Thoracic aorta (tissue), 2 donors: ENCODE measurements around the gene DMRT2. TPM values are rescaled to one million over a fixed set of nuclear protein-coding genes. Genes with fewer than 3 reads are reported as not detected.

Experiments used
- ATAC-seq: fragments of 150-250 bp; one replicate; pipeline ENCODE4 v1.8.0; 2017; ENCODE audit warnings: low read depth; ENCODE audit not compliant: insufficient number of reproducible peaks, low FRiP score
- DNase-seq: peaks from one replicate; pipeline ENCODE4 v3.0.0-alpha.2; 2020; ENCODE audit warnings: low spot score
- H3K27ac ChIP-seq, 2 donors: fragments of 200-600 bp; sonication (generic); 1 replicate in 1 of 2; 2 replicates in 1 of 2; pipeline ENCODE4 v1.5.1; 2016; ENCODE audit warnings: mild to moderate bottlenecking in 2 of 2, moderate library complexity in 2 of 2
- H3K27me3 ChIP-seq: fragments of 200-600 bp; sonication (generic); replicated peaks from 2 replicates; pipeline ENCODE4 v1.6.0; 2016; ENCODE audit warnings: mild to moderate bottlenecking; ENCODE audit not compliant: insufficient read depth
- H3K36me3 ChIP-seq: fragments of 200-600 bp; sonication (generic); one replicate; pipeline ENCODE4 v1.5.1; 2016
- H3K4me1 ChIP-seq, 2 donors: fragments of 200-600 bp; sonication (generic); 1 replicate in 1 of 2; 2 replicates in 1 of 2; pipeline versions ENCODE4 v1.5.1 to v1.6.0; 2016; ENCODE audit warnings: low read depth in 2 of 2, mild to moderate bottlenecking in 1 of 2; ENCODE audit not compliant: control insufficient read depth in 1 of 2
- H3K4me3 ChIP-seq: fragments of 200-600 bp; sonication (generic); 2 replicates; pipeline ENCODE4 v1.5.1; 2016; ENCODE audit warnings: mild to moderate bottlenecking
- H3K9me3 ChIP-seq: fragments of 200-600 bp; sonication (generic); 2 replicates; pipeline ENCODE4 v1.5.1; 2016
- total RNA-seq, 2 donors: library from RNA; depleted of rRNA; stranded (reverse); fragments of >200 nt; gene quantifications; one replicate each; pipeline versions ENCODE4 v1.1.0 to v1.2.3, GENCODE V29; 2016
- TF ChIP-seq, protein P1 (sequence below): fragments of 200-600 bp; sonication (generic); IDR thresholded peaks from one replicate; pipeline ENCODE4 v1.5.1; 2019; ENCODE audit warnings: antibody characterized with exemption

DMRT2 gene
- total RNA-seq, 2 donors from 2014 or later = not detected

- ATAC-seq = no peak
- H3K4me1 ChIP-seq = no peaks in the 10 kb centered on the region
- no peaks in the 10 kb centered on the region for H3K36me3 ChIP-seq
- no peak for DNase-seq
- no peak overlapping the region for H3K27ac ChIP-seq
- no peak overlapping the region for H3K4me3 ChIP-seq
- no peaks in the 10 kb centered on the region for H3K27me3 ChIP-seq
- peaks cover 10% of the 10 kb centered on the region for H3K9me3 ChIP-seq
- TF ChIP-seq, protein P1, sequence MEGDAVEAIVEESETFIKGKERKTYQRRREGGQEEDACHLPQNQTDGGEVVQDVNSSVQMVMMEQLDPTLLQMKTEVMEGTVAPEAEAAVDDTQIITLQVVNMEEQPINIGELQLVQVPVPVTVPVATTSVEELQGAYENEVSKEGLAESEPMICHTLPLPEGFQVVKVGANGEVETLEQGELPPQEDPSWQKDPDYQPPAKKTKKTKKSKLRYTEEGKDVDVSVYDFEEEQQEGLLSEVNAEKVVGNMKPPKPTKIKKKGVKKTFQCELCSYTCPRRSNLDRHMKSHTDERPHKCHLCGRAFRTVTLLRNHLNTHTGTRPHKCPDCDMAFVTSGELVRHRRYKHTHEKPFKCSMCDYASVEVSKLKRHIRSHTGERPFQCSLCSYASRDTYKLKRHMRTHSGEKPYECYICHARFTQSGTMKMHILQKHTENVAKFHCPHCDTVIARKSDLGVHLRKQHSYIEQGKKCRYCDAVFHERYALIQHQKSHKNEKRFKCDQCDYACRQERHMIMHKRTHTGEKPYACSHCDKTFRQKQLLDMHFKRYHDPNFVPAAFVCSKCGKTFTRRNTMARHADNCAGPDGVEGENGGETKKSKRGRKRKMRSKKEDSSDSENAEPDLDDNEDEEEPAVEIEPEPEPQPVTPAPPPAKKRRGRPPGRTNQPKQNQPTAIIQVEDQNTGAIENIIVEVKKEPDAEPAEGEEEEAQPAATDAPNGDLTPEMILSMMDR = no peak
These were observed 32.0 kb upstream of the DMRT2 start for GRCh38 chr9:1018121-1018520.

DNA sequence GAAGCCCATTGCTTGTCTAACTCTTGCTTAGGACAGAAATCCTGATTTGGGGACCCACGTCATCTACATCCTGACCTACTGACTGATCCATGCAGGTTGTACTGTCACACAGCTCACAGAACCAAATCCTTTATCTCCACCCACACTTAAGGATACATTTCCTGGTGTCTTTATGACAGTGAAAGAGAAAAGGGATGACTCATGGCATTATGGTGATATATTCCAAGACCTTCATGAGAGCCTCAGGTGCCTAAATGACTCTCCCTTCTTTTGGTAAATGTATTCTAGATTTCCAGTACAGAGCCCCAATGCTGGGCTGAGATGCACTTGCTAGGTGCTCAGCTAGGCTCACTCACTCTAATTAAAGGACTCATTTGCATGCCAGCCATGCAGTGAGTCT is 26.0 kb upstream of the DMRT2 start:
- H3K9me3 ChIP-seq = peaks cover 12% of the 10 kb centered on the region
- ATAC-seq (no peak), DNase-seq (no peak)
- H3K4me3 ChIP-seq = no peak overlapping the region
- no peak overlapping the region for H3K27ac ChIP-seq
- no peaks in the 10 kb centered on the region for H3K27me3 ChIP-seq
- H3K4me1 ChIP-seq = no peaks in the 10 kb centered on the region
- no peaks in the 10 kb centered on the region for H3K36me3 ChIP-seq
- TF ChIP-seq, protein P1 = no peak

- TF ChIP-seq, protein P1 = no peak
- Histone ChIP-seq H3K9me3 (peaks cover 12% of the 10 kb centered on the region), H3K27ac (no peak overlapping the region), H3K4me1 (no peaks in the 10 kb centered on the region), H3K27me3 (no peaks in the 10 kb centered on the region), H3K36me3 (no peaks in the 10 kb centered on the region), H3K4me3 (no peak overlapping the region)
- DNase-seq (no peak), ATAC-seq (no peak)
These were observed 25.0 kb upstream of the DMRT2 start for GRCh38 chr9:1025131-1025530.

- Histone ChIP-seq H3K36me3 (no peaks in the 10 kb centered on the region), H3K4me3 (no peak overlapping the region), H3K27ac (no peak overlapping the region), H3K27me3 (no peaks in the 10 kb centered on the region), H3K4me1 (no peaks in the 10 kb centered on the region), H3K9me3 (peaks cover 12% of the 10 kb centered on the region)
- TF ChIP-seq, protein P1 = no peak
- DNase-seq (no peak), ATAC-seq (no peak)
These were observed 23.9 kb upstream of the DMRT2 start for GRCh38 chr9:1026219-1026618.

GRCh38 chr9:1028501-1029190 is 21.5 kb upstream of the DMRT2 start:
- H3K27me3 ChIP-seq = no peaks in the 10 kb centered on the region
- H3K27ac ChIP-seq = no peak overlapping the region
- no peak for ATAC-seq
- no peak for DNase-seq
- H3K4me1 ChIP-seq = no peaks in the 10 kb centered on the region
- TF ChIP-seq, protein P1 = no peak
- no peaks in the 10 kb centered on the region for H3K36me3 ChIP-seq
- no peaks in the 10 kb centered on the region for H3K9me3 ChIP-seq
- H3K4me3 ChIP-seq = no peak overlapping the region
